HG02759 (cell line): ENCODE measurements around the gene OR6B3.
"Not testable (repeated sequence)": the region's sequence is repeated elsewhere in the genome, so short reads cannot be mapped to it uniquely, and the experiment has no call there.

Experiments
- ATAC-seq: cut with Tn5 transposase; IDR thresholded peaks from one replicate; pipeline ENCODE4 v1.9.1; 2021; ENCODE audit warnings: mild to moderate bottlenecking, moderate library complexity; ENCODE audit not compliant: unreplicated experiment

The OR6B3 gene

GRCh38 chr2:240045098-240045497 lies 8.2 kb downstream of the OR6B3 start:
- no peak for ATAC-seq

- ATAC-seq = not testable (repeated sequence)
Measured at GRCh38 chr2:240044096-240044495, 9.2 kb downstream of the OR6B3 start.

- no peak for ATAC-seq
Measured at GRCh38 chr2:240043279-240043989, 9.9 kb downstream of the OR6B3 start.

- ATAC-seq = no peak
Measured at GRCh38 chr2:240042740-240043139, 10.6 kb downstream of the OR6B3 start.

GRCh38 chr2:240041363-240041762 lies 12.0 kb downstream of the OR6B3 start:
- no peak for ATAC-seq

- ATAC-seq = no peak
Measured at GRCh38 chr2:240037358-240037757, 16.0 kb downstream of the OR6B3 start.

- no peak for ATAC-seq
Measured at GRCh38 chr2:240033330-240033678, 20.0 kb downstream of the OR6B3 start.

- ATAC-seq = no peak
Measured at GRCh38 chr2:240032406-240033329, 20.7 kb downstream of the OR6B3 start.

- no peak for ATAC-seq
Measured at GRCh38 chr2:240030379-240031094, 22.8 kb downstream of the OR6B3 start, which contains the start of gene OR6B2. Gene OR6B2 (minus strand): TSS chr2:240030429. CDS start chr2:240030429, 0 bp downstream.

- ATAC-seq = peak; percentile 12
Measured at GRCh38 chr2:240024766-240025165, 28.6 kb downstream of the OR6B3 start.

GRCh38 chr2:240023792-240024191 lies 29.5 kb downstream of the OR6B3 start:
- no peak for ATAC-seq

- peak; percentile 32 for ATAC-seq
Measured at GRCh38 chr2:240021488-240022104, 31.7 kb downstream of the OR6B3 start.

- no peak for ATAC-seq
Measured at GRCh38 chr2:240018071-240018750, 35.1 kb downstream of the OR6B3 start.

- no peak for ATAC-seq
Measured at GRCh38 chr2:240014327-240014726, 39.0 kb downstream of the OR6B3 start.

GRCh38 chr2:240013343-240013742 lies 40.0 kb downstream of the OR6B3 start:
- ATAC-seq = no peak

GRCh38 chr2:240002983-240003382 lies 50.3 kb downstream of the OR6B3 start:
- no peak for ATAC-seq

- ATAC-seq = no peak
Measured at GRCh38 chr2:240000671-240001070, 52.6 kb downstream of the OR6B3 start.

- ATAC-seq = no peak
Measured at GRCh38 chr2:239997686-239998409, 55.5 kb downstream of the OR6B3 start.
